OCI-LY7 (cell line): ENCODE measurements around the gene ZNF684. TPM values are rescaled to one million over a fixed set of nuclear protein-coding genes. Genes with fewer than 3 reads are reported as not detected.

Experiments
- BruUV-seq: library from RNA; stranded (reverse); fragments of 400-500 nt; replicated peaks from 2 replicates; lab custom pipeline; 2021; lab: Mats Ljungman, UMichigan
- CTCF ChIA-PET: fragments of 300-600 bp; sonication (Branson Sonifier 250); formaldehyde crosslinking; loops from one replicate; lab custom pipeline; 2022; ENCODE audit warnings: antibody characterized with exemption; ENCODE audit not compliant: unreplicated experiment; lab: Charles Lee
- POLR2A ChIA-PET: fragments of 300-600 bp; sonication (Branson Sonifier 250); formaldehyde crosslinking; loops from one replicate; lab custom pipeline; 2022; ENCODE audit warnings: antibody characterized with exemption; lab: Charles Lee
- DNase-seq: peaks from one replicate; pipeline ENCODE4 v3.0.0-alpha.2; 2015; ENCODE audit warnings: low spot score
- H2AFZ ChIP-seq: fragments of 200-600 bp; sonication (generic), shearing (Covaris generic); 2 replicates; pipeline ENCODE4 v1.6.1; 2014; ENCODE audit warnings: mild to moderate bottlenecking, antibody characterized with exemption, low read length, moderate library complexity
- H3K27ac ChIP-seq: fragments of 200-600 bp; sonication (generic); 2 replicates; pipeline ENCODE4 v1.5.1; 2014; ENCODE audit warnings: mixed run types, low read depth, mild to moderate bottlenecking, moderate library complexity, low read length, inconsistent platforms; ENCODE audit not compliant: poor library complexity, severe bottlenecking
- H3K36me3 ChIP-seq: fragments of 200-600 bp; sonication (generic); 2 replicates; pipeline ENCODE4 v1.6.1; 2014; ENCODE audit warnings: mild to moderate bottlenecking, antibody characterized with exemption, low read length, moderate library complexity, mixed read lengths; ENCODE audit not compliant: insufficient read depth
- H3K4me1 ChIP-seq: fragments of 200-600 bp; sonication (generic); 2 replicates; pipeline ENCODE4 v1.5.1; 2014; ENCODE audit warnings: mild to moderate bottlenecking, low read length; ENCODE audit not compliant: insufficient read depth, poor library complexity, severe bottlenecking
- H3K4me2 ChIP-seq: fragments of 200-600 bp; sonication (generic); 2 replicates; pipeline ENCODE4 v1.6.1; 2014; ENCODE audit warnings: mild to moderate bottlenecking, low read length
- H3K4me3 ChIP-seq: fragments of 200-600 bp; sonication (generic); 2 replicates; pipeline ENCODE4 v1.5.1; 2014; ENCODE audit warnings: mild to moderate bottlenecking, low read depth, low read length; ENCODE audit not compliant: poor library complexity, severe bottlenecking
- H3K79me2 ChIP-seq: fragments of 200-600 bp; sonication (generic); 2 replicates; pipeline ENCODE4 v1.6.1; 2016; ENCODE audit warnings: low read depth, mild to moderate bottlenecking, low read length, moderate library complexity, mixed read lengths; ENCODE audit not compliant: insufficient read depth
- H3K9me2 ChIP-seq: fragments of 200-600 bp; sonication (generic); 2 replicates; pipeline ENCODE4 v1.6.1; 2016; ENCODE audit warnings: mild to moderate bottlenecking, low read length, mixed read lengths; ENCODE audit not compliant: insufficient read depth
- H3K9me3 ChIP-seq: fragments of 200-600 bp; sonication (generic); 2 replicates; pipeline ENCODE4 v1.6.1; 2014; ENCODE audit warnings: mild to moderate bottlenecking, mixed run types, low read length, mixed read lengths
- H4K20me1 ChIP-seq: fragments of 200-600 bp; sonication (generic); 2 replicates; pipeline ENCODE4 v1.6.1; 2014; ENCODE audit warnings: mild to moderate bottlenecking, antibody characterized with exemption, low read length, moderate library complexity, mixed read lengths; ENCODE audit not compliant: insufficient read depth
- CTCF ChIP-seq: fragments of 200-600 bp; sonication (generic); conservative IDR thresholded peaks from 2 replicates; pipeline ENCODE4 v1.5.1; 2014; ENCODE audit warnings: mild to moderate bottlenecking, antibody characterized with exemption, low read length, moderate library complexity, mixed read lengths
- EZH2phosphoT487 ChIP-seq: fragments of 200-600 bp; sonication (generic); IDR thresholded peaks from 2 replicates; pipeline ENCODE4 v1.6.1; 2018; ENCODE audit warnings: low read depth, borderline replicate concordance, mild to moderate bottlenecking, mixed run types, antibody characterized with exemption, low read length, moderate library complexity, mixed read lengths
- intact Hi-C: fragments of 100-400 bp; cut with micrococcal nuclease; formaldehyde crosslinking; loops from one replicate; pipeline ENCODE4 v1.10.0; 2022; ENCODE audit not compliant: unreplicated experiment
- total RNA-seq, 2 experiments: library from RNA; depleted of rRNA in 1 of 2; stranded (reverse); fragments of >200 nt in 1 of 2; shearing (Covaris generic) in 1 of 2; gene quantifications; 2 replicates each; pipeline ENCODE4 v1.2.3, GENCODE V29; 2014 to 2022

ZNF684 gene
- total RNA-seq, 2 experiments from 2014 or later, result 5.4 to 8.8 TPM

DNA sequence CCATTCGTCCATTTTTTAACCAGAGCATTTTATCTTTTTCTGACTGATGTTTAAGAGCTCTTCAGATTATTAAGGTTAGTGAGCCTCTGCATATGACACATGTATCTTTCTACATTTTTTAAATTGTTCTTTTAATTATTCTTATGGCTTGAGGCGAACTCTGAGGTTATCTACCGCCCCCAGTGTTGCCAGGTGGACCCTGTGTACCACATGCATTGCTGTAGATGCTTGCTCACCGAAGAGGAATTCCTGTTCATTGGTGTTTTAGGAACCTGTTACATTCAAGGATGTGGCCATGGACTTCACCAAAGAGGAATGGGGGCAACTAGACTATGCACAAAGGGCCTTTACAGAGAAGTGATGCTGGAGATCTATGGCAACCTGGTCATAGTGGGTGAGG, 31.8 kb downstream of the ZNF684 start:
- no peaks in the 10 kb centered on the region for H4K20me1 ChIP-seq
- intact Hi-C loops, result no loop called here
- CTCF ChIA-PET, result no interaction called here
- H3K36me3 ChIP-seq, result no peaks in the 10 kb centered on the region
- H3K27ac ChIP-seq, result no peak overlapping the region
- no TSS peak for BruUV-seq
- no peak overlapping the region for H3K4me3 ChIP-seq
- H3K79me2 ChIP-seq, result no peaks in the 10 kb centered on the region
- H2AFZ ChIP-seq, result no peak overlapping the region
- no peaks in the 10 kb centered on the region for H3K4me1 ChIP-seq
- H3K9me2 ChIP-seq, result no peaks in the 10 kb centered on the region
- DNase-seq, result no peak
- H3K4me2 ChIP-seq, result no peak overlapping the region
- TF ChIP-seq EZH2phosphoT487 (no peak), CTCF (no peak)
- H3K9me3 ChIP-seq, result no peaks in the 10 kb centered on the region
- POLR2A ChIA-PET, result interaction anchor here (0.7 kb wide), 1 partner anchor 141 kb away, joined by 3 read pairs; no protein-coding TSS in a partner anchor

GRCh38 chr1:40564506-40564905, 33.1 kb downstream of the ZNF684 start:
- Histone ChIP-seq H2AFZ (no peak overlapping the region), H3K27ac (no peak overlapping the region), H3K9me2 (no peaks in the 10 kb centered on the region), H3K79me2 (no peaks in the 10 kb centered on the region), H3K4me3 (no peak overlapping the region), H3K4me2 (no peak overlapping the region), H4K20me1 (no peaks in the 10 kb centered on the region), H3K9me3 (no peaks in the 10 kb centered on the region), H3K36me3 (no peaks in the 10 kb centered on the region), H3K4me1 (no peaks in the 10 kb centered on the region)
- CTCF ChIA-PET, result no interaction called here
- BruUV-seq, result no TSS peak
- TF ChIP-seq EZH2phosphoT487 (no peak), CTCF (no peak)
- no peak for DNase-seq
- POLR2A ChIA-PET, result interaction anchor here (0.6 kb wide), 1 partner anchor 394 kb away, joined by 6 read pairs; no protein-coding TSS in a partner anchor
- intact Hi-C loops, result no loop called here

DNA sequence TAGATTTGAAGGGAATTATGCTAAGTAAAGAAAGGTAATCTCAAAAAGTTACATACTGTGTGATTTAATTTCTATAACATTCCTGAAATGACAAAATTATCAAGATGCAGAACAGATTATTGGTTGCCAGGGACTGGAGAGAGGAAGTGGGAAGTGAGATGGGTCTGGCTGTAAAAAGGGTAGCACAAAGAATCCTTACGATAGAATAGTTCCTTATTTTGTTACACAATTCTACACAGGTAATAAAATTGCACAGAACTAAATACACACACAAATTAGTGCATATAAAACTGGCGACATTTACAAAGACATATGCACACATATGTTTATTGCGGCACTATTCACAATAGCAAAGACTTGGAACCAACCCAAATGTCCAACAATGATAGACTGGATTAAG, 33.5 kb downstream of the ZNF684 start:
- Histone ChIP-seq H2AFZ (no peak overlapping the region), H3K4me3 (no peak overlapping the region), H3K79me2 (no peaks in the 10 kb centered on the region), H3K27ac (no peak overlapping the region), H3K4me2 (no peak overlapping the region), H3K36me3 (no peaks in the 10 kb centered on the region), H4K20me1 (no peaks in the 10 kb centered on the region), H3K4me1 (no peaks in the 10 kb centered on the region), H3K9me2 (no peaks in the 10 kb centered on the region), H3K9me3 (no peaks in the 10 kb centered on the region)
- ChIA-PET CTCF (no interaction called here), POLR2A (no interaction called here)
- BruUV-seq, result no TSS peak
- TF ChIP-seq CTCF (no peak), EZH2phosphoT487 (no peak)
- DNase-seq, result no peak
- intact Hi-C loops, result no loop called here
